Kidney (tissue), 14 donors: Measurements from ENCODE around the gene MCF2L. TPM values are rescaled to one million over a fixed set of nuclear protein-coding genes. Genes with fewer than 3 reads are reported as not detected.

Experiments used
- DNase-seq, 5 donors: peaks; one replicate each; pipeline ENCODE4 v3.0.0-alpha.2; 2013 to 2020
- FAIRE-seq: peaks from 2 replicates; lab custom pipeline; 2012; peaks lifted over from hg19 to GRCh38; lab: Jason Lieb, UNC
- H3K27ac ChIP-seq, 2 donors: one replicate each; pipeline ENCODE4 v1.7.0; 2013; ENCODE audit warnings: low read depth in 2 of 2, low read length in 2 of 2, inconsistent platforms in 1 of 2
- H3K27me3 ChIP-seq: one replicate; pipeline ENCODE4 v1.7.1; 2013; ENCODE audit warnings: low read length, inconsistent platforms; ENCODE audit not compliant: control insufficient read depth, insufficient read depth
- H3K36me3 ChIP-seq, 3 donors: one replicate each; pipeline versions ENCODE4 v1.7.0 to v1.7.1; 2013; ENCODE audit warnings: low read length in 3 of 3, control low read depth in 1 of 3, inconsistent platforms in 1 of 3; ENCODE audit not compliant: insufficient read depth in 3 of 3, control insufficient read depth in 2 of 3
- H3K4me1 ChIP-seq, 3 donors: one replicate each; pipeline versions ENCODE4 v1.7.0 to v1.7.1; 2013; ENCODE audit warnings: low read length in 3 of 3, inconsistent platforms in 1 of 3, low read depth in 1 of 3; ENCODE audit not compliant: control insufficient read depth in 2 of 3, insufficient read depth in 2 of 3
- H3K4me3 ChIP-seq, 3 donors: one replicate each; pipeline versions ENCODE4 v1.7.0 to v1.8.1; 2013; ENCODE audit warnings: low read length in 3 of 3, control low read depth in 1 of 3, inconsistent platforms in 1 of 3
- H3K9ac ChIP-seq, 3 donors: one replicate each; pipeline versions ENCODE4 v1.7.0 to v1.7.1; 2013; ENCODE audit warnings: low read length in 3 of 3, control low read depth in 1 of 3, inconsistent platforms in 1 of 3
- H3K9me3 ChIP-seq, 3 donors: one replicate each; pipeline versions ENCODE4 v1.7.0 to v1.7.1; 2013; ENCODE audit warnings: low read length in 3 of 3, control low read depth in 1 of 3, inconsistent platforms in 1 of 3; ENCODE audit not compliant: control insufficient read depth in 2 of 3, insufficient read depth in 1 of 3
- intact Hi-C: fragments of 100-400 bp; cut with DNase I; formaldehyde crosslinking; loops from one replicate; pipeline ENCODE4 v1.11.1; 2022
- polyA plus RNA-seq: library from polyadenylated mRNA; stranded (reverse); fragments of 350-450 nt; fragmentation: Illumina TruSeq; extraction: RNeasy Lipid Tissue Mini Kit (QIAGEN cat#74804); gene quantifications from one replicate; pipeline ENCODE4 v1.2.3, GENCODE V29; 2014; ENCODE audit warnings: low read depth, low replicate concordance; ENCODE audit not compliant: insufficient read depth
- total RNA-seq: library from RNA; stranded (reverse); fragmentation: NEBNext Ultra II Directional; extraction: Animal tissue kit (Norgen Biotek cat#: 25700); gene quantifications from one replicate; pipeline ENCODE4 v1.2.1, GENCODE V29; 2021
- TF ChIP-seq, protein P1 (sequence below): IDR thresholded peaks from 3 replicates; pipeline ENCODE4 v1.5.1; 2012; ENCODE audit warnings: mild to moderate bottlenecking, moderate library complexity, borderline replicate concordance; ENCODE audit not compliant: insufficient read depth; ENCODE audit errors: extremely low read depth
- donor health status: control.
- donor health status: control.
- donor health status: control.
- donor health status: control.
- donor health status: control.
- donor health status: DM: yes; HTN: yes; CAD: no.
- donor health status: Normal renal cell carcinoma (clear cell type).

MCF2L gene
- total and polyA plus RNA-seq, 2 donors from 2014 or later = 12.1 to 61.9 TPM

DNA sequence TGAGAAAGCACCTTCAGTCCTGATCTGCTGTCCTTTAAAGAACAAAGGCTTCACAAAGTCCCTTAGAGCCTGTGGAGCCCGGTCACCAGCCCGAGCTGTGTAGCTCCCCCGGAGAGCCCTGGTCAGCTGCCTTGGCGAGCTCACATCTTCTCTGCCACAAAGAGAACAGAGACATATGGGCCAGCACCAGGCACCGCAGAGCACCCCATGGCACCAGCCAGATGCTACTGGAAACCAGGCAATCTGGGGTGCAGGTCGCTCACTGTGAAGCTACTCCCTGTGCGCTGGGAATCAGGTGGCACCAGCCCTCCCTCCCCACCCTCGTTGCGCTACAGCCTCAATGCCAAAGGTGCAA is 92.2 kb downstream of the MCF2L start:
- no peaks in the 10 kb centered on the region for H3K9me3 ChIP-seq
- H3K9ac ChIP-seq = no peak overlapping the region
- FAIRE-seq = no peak
- no peak overlapping the region for H3K4me3 ChIP-seq
- no peak overlapping the region for H3K27ac ChIP-seq
- no peaks in the 10 kb centered on the region for H3K27me3 ChIP-seq
- intact Hi-C loops = no loop called here
- peak in 1 of 5 donors; percentile 60 for DNase-seq
- TF ChIP-seq, protein P1, sequence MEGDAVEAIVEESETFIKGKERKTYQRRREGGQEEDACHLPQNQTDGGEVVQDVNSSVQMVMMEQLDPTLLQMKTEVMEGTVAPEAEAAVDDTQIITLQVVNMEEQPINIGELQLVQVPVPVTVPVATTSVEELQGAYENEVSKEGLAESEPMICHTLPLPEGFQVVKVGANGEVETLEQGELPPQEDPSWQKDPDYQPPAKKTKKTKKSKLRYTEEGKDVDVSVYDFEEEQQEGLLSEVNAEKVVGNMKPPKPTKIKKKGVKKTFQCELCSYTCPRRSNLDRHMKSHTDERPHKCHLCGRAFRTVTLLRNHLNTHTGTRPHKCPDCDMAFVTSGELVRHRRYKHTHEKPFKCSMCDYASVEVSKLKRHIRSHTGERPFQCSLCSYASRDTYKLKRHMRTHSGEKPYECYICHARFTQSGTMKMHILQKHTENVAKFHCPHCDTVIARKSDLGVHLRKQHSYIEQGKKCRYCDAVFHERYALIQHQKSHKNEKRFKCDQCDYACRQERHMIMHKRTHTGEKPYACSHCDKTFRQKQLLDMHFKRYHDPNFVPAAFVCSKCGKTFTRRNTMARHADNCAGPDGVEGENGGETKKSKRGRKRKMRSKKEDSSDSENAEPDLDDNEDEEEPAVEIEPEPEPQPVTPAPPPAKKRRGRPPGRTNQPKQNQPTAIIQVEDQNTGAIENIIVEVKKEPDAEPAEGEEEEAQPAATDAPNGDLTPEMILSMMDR = no peak
- H3K4me1 ChIP-seq = no peaks in the 10 kb centered on the region
- peaks cover 0 to 8% (median 5%) of the 10 kb centered on the region in 3 donors for H3K36me3 ChIP-seq

GRCh38 chr13:113061796-113062425 is 92.9 kb downstream of the MCF2L start:
- Histone ChIP-seq H3K4me1 (no peaks in the 10 kb centered on the region), H3K4me3 (no peak overlapping the region), H3K9me3 (no peaks in the 10 kb centered on the region), H3K9ac (no peak overlapping the region), H3K36me3 (peaks cover 0 to 8% (median 5%) of the 10 kb centered on the region in 3 donors), H3K27ac (no peak overlapping the region), H3K27me3 (no peaks in the 10 kb centered on the region)
- peak in 1 of 5 donors; percentile 50 for DNase-seq
- TF ChIP-seq, protein P1 = no peak
- FAIRE-seq = no peak
- intact Hi-C loops = no loop called here

- DNase-seq (peak in 1 of 5 donors; percentile 52), FAIRE-seq (no peak)
- intact Hi-C loops = no loop called here
- no peak overlapping the region for H3K4me3 ChIP-seq
- H3K4me1 ChIP-seq = no peaks in the 10 kb centered on the region
- peaks cover 0 to 8% (median 5%) of the 10 kb centered on the region in 3 donors for H3K36me3 ChIP-seq
- TF ChIP-seq, protein P1 = no peak
- no peak overlapping the region for H3K27ac ChIP-seq
- no peak overlapping the region for H3K9ac ChIP-seq
- no peaks in the 10 kb centered on the region for H3K27me3 ChIP-seq
- H3K9me3 ChIP-seq = no peaks in the 10 kb centered on the region
These were observed 93.7 kb downstream of the MCF2L start for GRCh38 chr13:113062691-113063090.
